Measurements from ENCODE around the gene FETUB.

FETUB gene

DNA sequence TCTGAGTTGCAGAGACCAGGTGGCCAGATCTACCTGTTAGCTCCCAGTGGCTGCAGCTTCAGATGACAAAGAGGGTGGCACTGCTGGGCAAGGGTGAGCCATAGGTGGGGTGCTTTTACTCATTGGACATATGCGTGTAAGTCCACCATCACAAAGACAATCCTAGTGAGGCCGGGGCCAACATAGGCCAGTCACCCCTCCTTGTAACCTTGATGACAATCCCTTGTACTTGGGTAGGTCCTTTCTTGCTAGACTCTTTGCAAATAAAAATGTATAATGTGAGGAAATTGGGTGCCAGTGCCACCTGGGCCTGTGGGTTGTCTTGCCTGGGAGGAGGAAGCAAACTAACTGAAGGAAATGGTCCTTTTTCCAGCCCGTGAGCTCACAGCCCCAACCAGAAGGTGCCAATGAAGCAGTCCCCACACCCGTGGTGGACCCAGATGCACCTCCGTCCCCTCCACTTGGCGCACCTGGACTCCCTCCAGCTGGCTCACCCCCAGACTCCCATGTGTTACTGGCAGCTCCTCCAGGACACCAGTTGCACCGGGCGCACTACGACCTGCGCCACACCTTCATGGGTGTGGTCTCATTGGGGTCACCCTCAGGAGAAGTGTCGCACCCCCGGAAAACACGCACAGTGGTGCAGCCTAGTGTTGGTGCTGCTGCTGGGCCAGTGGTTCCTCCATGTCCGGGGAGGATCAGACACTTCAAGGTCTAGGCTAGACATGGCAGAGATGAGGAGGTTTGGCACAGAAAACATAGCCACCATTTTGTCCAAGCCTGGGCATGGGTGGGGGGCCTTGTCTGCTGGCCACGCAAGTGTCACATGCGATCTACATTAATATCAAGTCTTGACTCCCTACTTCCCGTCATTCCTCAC lies 19.7 kb upstream of the FETUB start:
- DNase-seq (ENCODE audit: low read depth) = no peak
- H3K4me3 ChIP-seq (ENCODE audit: low read length) = no peak overlapping the region
- TF ChIP-seq, protein P1, sequence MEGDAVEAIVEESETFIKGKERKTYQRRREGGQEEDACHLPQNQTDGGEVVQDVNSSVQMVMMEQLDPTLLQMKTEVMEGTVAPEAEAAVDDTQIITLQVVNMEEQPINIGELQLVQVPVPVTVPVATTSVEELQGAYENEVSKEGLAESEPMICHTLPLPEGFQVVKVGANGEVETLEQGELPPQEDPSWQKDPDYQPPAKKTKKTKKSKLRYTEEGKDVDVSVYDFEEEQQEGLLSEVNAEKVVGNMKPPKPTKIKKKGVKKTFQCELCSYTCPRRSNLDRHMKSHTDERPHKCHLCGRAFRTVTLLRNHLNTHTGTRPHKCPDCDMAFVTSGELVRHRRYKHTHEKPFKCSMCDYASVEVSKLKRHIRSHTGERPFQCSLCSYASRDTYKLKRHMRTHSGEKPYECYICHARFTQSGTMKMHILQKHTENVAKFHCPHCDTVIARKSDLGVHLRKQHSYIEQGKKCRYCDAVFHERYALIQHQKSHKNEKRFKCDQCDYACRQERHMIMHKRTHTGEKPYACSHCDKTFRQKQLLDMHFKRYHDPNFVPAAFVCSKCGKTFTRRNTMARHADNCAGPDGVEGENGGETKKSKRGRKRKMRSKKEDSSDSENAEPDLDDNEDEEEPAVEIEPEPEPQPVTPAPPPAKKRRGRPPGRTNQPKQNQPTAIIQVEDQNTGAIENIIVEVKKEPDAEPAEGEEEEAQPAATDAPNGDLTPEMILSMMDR (IDR thresholded peaks at IDR 0.05; ENCODE audit: insufficient read depth, low read depth, low read length, missing control alignments) = no peak

DNA sequence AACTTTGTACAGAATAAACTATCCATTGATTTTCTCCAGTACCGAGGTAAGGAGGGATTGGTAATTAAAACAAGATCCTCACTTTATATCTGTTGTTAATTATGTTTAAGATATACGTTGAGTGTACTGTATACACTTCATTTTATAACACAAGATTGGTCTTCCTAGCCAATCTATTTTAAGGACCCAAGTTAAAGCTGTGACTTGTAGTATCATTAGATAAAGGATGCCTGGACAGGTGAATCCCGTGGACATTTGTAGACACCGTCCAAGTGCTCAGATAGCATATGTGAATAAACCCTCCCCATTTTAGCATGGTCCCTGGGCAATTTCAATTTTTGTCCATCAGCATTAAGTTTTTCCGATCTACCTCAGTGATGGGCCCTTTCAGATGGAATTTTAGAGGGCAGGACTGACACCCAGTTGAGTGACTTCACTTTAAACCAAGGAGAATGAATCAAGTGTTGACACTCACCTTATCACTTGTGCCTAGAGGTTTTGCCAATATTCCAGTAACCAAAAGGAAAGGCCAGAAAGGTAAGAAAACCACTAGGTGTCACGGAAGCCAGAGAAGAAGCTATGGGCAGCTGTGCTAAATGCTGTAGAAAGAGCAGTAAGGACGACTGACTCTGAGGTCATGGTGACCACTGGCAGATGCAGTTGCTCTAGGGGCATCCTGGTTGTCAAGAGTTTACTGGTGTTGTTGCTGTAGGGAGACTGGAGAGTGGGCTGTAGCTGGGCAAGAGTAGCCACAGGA lies 18.1 kb upstream of the FETUB start:
- H3K4me3 ChIP-seq (ENCODE audit: low read length) = no peak overlapping the region
- DNase-seq (ENCODE audit: low read depth) = no peak
- TF ChIP-seq, protein P1 (IDR thresholded peaks at IDR 0.05; ENCODE audit: insufficient read depth, low read depth, low read length, missing control alignments) = no peak

DNA sequence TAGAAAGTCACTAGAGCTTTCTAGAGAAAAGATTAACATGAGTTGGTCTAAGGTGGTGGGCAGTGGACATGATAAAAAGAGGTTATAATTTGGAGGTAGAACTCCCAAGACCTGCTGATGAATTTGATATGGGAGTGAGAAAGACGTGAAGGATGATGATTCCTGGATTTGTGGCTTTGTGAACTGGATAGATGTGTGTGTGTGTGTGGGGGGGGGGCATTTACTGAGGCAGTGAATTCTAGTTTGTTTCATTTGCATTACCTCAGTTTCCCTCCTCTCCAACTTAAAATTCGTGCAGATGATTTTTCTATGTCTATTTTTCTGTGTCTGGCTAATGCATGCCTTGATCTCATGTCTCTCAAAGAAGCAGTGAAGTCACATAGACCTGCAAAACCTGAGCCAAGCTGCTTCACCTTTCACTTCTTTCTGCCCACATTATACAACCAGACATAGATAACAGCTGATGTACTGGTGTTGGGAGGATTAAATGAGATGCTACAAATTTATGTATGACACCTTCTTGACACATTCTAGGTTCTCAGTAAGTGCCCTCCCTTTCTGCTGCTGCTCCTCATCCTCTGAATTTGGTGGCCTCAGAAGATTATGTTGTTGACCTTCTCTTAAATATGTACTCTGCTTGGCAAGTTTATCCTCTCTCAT lies 17.4 kb upstream of the FETUB start:
- H3K4me3 ChIP-seq (ENCODE audit: low read length) = no peak overlapping the region
- TF ChIP-seq, protein P1 (IDR thresholded peaks at IDR 0.05; ENCODE audit: insufficient read depth, low read depth, low read length, missing control alignments) = no peak
- no peak for DNase-seq (ENCODE audit: low read depth)

DNA sequence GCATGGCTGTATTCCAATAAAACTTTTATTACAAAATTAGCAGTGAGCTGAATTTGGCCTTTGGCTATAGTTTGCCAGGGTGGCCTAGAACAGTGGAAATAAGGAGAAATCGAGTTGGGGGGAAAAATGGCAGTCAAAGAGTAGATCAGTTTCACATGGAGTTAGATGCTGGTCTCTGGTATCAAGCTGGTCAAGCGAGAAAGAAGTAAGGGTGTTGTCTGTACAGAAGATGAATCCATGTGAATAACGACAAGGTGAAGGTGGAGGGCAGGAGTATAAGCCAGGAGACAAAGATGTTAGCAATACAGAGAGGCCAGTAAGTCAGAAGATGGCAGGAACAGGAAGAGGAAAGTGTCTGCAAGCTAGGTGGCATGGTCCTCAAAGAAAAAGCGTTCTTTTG lies 15.6 kb upstream of the FETUB start:
- DNase-seq (ENCODE audit: low read depth) = no peak
- TF ChIP-seq, protein P1 (IDR thresholded peaks at IDR 0.05; ENCODE audit: insufficient read depth, low read depth, low read length, missing control alignments) = no peak
- H3K4me3 ChIP-seq (ENCODE audit: low read length) = no peak overlapping the region

DNA sequence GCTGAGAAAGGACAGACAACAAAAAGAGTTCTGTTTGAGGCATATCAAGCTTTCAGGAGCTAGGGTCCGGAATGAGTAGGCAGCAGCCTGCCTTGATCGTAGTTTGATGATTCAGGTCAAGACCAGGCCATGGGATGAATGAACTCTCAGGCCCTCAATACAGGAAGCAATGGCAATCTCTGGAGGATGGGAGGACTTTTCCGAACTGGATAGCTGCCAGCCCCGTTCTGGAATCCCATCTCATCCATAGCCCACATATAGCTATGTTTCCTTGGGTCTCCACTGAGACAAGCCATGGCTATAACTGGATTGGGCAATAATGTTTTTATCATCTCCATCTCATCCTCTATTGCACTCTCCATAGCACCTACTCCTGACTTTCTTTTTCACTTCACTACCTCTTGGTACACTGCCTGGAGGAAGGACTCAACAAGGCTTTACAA lies 14.6 kb upstream of the FETUB start:
- no peak for DNase-seq (ENCODE audit: low read depth)
- TF ChIP-seq, protein P1 (IDR thresholded peaks at IDR 0.05; ENCODE audit: insufficient read depth, low read depth, low read length, missing control alignments) = no peak
- H3K4me3 ChIP-seq (ENCODE audit: low read length) = no peak overlapping the region

DNA sequence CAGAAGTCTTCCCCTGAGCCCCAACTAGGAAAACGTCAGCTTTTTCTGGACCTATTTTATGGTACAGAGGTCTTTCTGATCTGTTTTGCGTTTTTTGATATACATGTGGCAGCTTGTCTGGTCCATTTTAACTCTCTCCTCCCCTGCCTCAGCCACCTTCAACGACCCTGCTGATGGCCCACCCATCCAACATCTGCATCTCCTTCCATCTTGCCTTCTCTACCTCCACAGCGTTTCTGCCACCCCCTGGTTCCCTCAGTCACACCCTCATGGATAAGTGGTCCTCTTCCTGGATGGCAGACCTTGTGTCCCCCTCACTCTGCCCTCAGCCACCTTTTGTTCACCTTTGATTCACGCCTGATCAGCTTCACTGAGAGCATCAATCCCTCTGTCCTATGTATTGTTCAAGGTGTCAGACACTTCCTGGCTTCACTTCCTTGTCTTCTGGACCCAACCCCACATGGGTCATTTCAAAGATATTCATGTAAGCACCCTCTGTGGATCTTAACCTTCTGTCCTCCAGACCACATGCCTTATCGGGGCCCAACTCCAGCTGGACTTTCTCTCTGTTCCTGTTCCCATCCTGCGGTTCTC lies 13.8 kb upstream of the FETUB start:
- no peak for DNase-seq (ENCODE audit: low read depth)
- H3K4me3 ChIP-seq (ENCODE audit: low read length) = no peak overlapping the region
- TF ChIP-seq, protein P1 (IDR thresholded peaks at IDR 0.05; ENCODE audit: insufficient read depth, low read depth, low read length, missing control alignments) = no peak

Data from epithelial cell of esophagus (primary cell).